T-helper 22 cell (primary cell): ENCODE results near the gene U2AF2.

ENCODE experiments used
- DNase-seq: peaks from one replicate; pipeline ENCODE4 v3.0.0-alpha.2; 2020; ENCODE audit warnings: low read depth

Gene U2AF2

DNA sequence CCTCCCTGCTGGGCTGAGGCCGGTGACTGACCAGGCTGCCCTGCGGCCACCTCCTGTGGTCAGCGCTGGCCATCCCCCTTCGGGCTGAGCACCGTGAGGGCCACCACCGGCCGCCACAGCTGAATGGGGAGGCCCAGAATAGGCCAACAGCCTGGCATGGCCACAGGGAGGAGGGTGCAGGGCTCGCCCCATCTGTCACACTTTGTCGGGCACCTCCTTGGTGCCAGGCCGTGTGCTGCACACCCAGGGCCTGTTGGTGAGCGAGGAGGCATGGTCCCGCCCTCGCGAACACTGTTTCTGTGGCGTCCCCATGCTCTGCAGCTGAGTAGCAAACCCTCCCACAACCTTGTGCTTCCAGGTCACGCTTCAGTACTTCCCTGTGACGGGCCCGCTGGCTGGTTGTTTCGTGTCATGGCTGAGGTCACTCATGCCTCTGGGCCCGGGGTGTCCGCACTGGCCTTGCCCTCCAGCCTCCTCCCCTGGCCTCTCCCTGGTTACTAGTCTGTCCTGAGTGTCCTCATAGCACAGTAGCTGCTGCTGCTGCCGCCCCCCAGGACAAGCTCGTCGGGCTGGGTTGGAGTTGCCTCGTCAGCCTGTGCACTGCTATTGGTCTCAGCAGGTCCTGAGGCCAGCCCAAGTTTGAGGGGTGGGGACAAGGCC is 35.4 kb downstream of the U2AF2 start:
- no peak for DNase-seq

DNA sequence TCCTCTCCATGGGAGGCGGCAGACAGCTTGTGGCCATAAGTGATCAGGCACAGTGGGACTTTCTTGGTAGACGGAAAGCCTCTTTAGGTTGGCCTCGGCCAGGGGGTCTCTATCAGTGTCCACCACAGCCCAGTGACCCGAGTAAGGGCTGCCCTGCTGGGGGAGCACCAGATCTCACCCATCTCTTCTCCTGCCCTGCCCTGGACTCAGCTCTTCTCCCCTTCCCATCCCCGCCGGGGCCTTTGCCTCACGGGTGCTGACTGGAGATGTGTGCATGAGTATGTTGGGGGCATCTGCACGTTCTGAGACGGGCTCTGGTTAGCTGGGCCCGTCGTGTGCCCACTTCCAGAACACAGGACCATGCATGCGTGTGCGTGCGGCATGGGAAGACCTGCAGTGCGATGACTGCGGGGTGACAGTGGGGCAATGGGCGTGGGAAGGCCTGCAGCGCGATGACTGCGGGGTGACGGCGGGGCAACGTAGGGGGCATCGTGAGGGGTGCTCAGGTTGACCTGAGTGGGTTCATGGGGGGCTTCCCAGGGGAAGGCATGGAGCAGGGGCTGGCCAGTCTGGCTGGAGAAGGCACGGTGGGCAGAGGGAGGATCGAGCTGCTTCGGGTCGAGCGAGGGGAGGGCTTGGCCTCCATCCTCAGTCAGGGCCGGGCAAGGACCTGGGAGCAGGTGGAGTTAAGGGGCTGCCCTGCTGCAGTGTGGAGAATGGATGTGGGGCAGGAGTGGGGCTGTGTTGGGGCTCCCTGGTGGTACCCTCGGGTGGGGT is 36.1 kb downstream of the U2AF2 start:
- no peak for DNase-seq

DNA sequence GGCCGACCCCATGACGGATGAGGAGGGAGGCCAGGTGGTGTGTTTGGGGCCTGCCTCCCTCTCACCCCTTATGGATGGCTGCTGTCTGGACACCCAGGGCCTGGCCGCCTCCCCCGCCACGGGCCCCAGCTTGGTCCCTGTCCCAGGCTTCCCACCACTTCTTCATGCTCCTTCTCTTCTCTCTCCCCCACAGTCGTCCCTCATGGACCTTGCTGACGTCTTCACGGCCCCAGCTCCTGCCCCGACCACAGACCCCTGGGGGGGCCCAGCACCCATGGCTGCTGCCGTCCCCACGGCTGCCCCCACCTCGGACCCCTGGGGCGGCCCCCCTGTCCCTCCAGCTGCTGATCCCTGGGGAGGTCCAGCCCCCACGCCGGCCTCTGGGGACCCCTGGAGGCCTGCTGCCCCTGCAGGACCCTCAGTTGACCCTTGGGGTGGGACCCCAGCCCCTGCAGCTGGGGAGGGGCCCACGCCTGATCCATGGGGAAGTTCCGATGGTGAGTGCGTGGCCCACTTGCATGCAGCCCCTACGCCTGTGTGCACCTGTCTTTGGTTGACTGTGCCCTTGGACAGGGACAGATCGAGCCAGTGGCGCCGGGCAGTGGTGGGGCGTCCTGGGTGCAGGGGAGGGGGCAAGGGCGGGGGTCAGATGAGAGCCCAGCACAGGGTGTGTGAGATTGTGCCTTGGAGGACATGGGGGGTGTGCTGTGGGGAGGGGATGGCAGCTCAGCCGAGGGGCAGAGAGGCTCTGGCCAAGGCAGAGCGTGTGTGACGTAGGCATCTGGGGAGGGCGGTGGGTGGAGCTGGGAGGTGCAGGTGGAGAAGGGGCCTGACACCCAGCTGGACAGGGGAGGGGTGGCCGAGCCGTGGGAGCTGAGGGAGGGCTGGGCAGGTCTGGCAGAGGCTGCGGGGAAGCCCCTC is 37.0 kb downstream of the U2AF2 start:
- no peak for DNase-seq

- no peak for DNase-seq
Observed at GRCh38 chr19:55692681-55693081, 37.8 kb downstream of the U2AF2 start.

GRCh38 chr19:55693336-55693974 is 38.6 kb downstream of the U2AF2 start:
- DNase-seq = no peak

- DNase-seq = no peak
Observed at GRCh38 chr19:55694241-55694655, 39.4 kb downstream of the U2AF2 start.

DNA sequence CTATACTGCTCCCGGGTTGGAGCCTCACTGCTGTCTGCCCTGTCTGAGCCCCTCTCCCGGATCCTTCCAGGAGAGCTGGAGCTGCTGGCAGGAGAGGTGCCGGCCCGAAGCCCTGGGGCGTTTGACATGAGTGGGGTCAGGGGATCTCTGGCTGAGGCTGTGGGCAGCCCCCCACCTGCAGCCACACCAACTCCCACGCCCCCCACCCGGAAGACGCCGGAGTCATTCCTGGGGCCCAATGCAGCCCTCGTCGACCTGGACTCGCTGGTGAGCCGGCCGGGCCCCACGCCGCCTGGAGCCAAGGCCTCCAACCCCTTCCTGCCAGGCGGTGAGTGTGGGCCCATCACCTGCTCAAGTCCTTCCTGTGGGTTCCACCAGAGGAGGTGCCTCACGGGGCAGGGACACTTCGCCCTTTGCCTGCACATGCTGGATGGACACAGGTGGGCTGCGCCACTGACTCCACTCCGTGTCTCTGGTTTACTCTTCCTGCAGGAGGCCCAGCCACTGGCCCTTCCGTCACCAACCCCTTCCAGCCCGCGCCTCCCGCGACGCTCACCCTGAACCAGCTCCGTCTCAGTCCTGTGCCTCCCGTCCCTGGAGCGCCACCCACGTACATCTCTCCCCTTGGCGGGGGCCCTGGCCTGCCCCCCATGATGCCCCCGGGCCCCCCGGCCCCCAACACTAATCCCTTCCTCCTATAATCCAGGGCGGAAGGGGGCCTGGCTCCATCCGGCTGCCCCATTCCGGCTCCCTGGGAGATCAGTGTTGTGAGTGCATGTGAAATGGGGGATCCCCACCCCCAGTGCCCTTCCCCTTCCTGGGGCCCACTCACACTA is 40.0 kb downstream of the U2AF2 start:
- no peak for DNase-seq

DNA sequence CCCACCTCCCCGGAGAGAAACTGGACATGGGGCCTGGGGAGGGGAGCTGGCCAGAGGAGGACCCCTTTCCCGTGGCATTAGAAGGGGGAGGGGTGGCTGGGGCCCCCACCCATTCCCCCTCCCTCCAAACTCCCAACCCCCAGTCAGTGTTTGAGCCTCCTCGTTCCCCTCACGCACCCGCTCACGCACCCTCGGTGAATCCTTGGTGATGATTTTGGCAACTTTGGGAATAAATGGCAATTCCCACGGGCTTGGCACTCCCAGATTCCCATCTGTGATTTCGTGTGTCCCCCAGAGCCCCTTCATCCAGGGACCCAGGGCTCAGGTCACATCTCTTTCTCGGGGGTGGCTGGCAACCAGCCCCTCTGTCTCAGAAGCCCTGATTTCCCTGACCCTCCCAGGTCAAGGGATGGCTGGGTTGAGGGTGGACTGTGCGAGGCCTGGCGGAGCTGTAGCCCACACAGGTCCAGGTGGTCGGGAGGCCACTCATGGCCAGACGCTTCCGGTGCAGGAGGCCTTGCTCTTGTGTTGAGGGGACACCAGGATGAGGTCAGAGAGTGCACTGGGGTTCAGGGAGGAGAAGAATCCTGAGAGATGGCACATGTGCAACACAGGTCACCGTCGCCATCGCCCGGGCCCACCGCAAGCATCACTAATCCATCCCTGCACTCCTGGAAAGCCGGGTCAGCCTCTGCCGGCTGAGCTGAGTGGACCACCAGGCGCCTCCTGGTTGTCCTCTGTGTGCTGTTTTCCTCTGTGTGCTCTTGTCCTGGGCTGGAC is 40.9 kb downstream of the U2AF2 start:
- DNase-seq = no peak

DNA sequence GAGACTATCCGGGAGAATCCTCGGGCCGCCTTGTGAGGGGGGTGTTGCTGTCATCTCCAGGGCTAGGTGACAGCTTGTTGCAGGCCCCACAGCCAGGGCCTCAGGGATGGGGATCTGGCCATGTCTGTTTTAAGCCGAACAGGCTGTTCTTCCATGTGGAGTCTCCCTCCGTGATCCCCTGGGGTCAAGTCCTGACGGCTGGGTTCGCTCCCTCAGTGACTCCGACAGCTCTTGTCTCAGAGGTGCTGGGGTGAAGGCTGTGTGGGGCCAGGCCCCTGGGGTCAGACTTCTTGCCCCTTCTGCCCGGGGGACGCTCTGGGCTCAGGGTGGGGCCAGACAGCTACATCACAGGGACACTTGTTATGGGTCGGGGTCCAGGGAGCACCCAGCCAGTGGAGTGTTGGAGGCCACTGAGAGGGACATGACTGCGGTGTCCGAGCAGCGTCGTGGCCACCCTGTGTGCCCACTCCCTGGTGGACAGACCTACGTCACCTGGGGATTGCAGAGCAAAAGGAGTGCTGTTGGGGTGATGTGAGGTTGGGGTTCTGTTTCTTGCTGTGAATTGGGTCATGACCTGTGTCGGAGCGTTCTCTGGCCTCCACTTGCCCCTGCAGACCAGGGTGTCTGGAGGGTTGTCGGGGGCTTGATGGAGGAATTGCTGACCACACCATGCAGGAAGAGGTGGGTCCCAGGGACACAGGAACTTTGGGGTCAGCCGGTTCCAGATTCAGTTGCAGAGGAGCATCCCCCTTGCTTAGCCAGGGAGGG is 41.6 kb downstream of the U2AF2 start:
- DNase-seq = no peak

DNA sequence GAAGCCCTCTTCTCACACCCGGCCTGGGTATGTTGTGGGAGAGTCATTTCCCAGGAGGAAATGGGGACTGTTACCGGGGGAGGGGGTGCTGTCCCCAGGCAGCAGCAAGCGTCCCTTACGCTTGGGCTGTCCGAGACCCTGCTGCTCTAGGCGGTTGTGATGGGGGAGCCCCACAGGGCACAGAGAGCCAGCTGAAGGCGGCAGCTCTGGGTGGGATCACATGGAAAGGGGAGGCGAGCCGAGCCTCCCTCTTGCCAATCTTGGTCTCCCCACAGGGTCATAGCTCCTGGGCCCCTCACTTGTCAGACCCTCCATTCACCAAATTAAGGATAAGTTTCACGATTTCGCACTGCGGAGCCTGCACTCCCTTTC is 42.2 kb downstream of the U2AF2 start:
- no peak for DNase-seq

- DNase-seq = no peak
Observed at GRCh38 chr19:55697698-55698097, 42.9 kb downstream of the U2AF2 start.

GRCh38 chr19:55698256-55698655 is 43.4 kb downstream of the U2AF2 start:
- no peak for DNase-seq

DNA sequence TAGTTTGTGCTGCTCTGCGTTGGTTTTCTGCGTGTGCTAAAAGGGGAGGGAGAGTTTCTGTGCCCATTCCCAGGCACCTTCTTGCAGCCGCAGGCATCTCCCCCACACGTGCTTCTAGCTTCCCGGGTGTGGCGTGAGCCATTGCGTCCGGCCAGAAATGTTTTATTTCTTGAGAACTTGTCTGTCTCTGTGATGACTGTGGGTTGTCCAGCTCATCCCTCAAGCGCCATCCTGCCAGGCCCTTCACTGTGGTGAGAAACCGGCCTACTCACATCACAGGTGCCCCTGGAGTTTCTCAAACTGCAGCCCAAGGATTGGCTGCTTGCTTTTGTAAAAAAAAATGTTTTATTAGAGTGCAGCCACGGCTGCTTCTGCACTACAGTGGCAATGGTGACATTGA is 44.4 kb downstream of the U2AF2 start:
- no peak for DNase-seq

DNA sequence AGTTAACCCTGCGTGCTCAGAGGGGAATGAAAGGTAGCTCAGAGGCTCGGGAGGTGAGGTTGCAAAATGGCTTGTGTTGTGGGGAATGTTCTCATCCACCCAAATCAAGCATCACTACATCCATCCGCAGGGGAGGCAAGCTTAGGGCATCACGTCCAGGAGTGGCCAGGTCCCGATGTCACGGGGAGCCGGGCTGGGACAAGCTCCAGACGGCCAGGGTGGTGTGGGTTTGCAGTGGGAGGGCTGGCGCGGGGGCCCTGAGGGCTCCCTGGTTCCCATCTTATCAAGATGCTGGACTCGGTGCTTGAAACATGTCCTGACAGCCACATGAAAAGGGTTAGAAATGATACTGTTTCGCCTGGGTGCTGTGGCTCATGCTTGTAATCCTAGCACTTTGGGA is 46.0 kb downstream of the U2AF2 start:
- DNase-seq = no peak

- no peak for DNase-seq
Observed at GRCh38 chr19:55702131-55702627, 47.3 kb downstream of the U2AF2 start.

- no peak for DNase-seq
Observed at GRCh38 chr19:55703790-55704215, 49.0 kb downstream of the U2AF2 start.

DNA sequence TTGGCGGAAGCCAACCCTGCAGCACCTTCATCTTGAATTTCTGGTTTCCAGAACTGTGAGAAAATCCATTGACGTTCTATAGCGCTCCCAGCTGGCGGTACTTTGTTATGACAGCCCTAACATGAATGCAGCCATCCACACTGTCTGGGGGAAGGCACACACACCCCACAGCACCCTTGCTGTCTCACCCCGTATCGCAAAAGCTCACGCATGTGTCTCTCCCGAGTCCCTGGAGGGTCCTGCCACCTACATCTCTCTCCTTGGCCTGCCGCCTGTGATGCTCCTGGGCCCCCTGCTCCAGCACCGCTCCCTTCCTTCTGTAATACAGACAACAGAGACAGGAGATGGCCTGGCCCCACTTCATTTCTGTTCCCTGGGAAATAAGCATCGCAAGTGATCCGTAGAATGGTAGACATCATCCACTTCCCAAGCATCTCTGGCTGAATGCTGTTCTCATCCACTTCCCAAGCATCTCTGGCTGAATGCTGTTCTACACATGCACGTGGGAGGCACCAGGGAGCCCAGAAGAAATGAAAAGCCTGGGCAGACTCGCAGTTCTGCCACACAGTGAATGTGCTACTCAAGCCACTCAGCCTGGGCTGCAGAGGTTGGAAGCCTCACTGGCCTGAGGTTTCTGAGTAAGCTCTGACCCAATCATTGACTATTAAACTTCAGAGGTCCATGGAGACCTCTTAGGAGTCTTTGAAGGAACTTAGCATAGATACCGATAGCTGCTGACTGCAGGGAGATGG is 49.8 kb downstream of the U2AF2 start:
- DNase-seq = no peak

DNA sequence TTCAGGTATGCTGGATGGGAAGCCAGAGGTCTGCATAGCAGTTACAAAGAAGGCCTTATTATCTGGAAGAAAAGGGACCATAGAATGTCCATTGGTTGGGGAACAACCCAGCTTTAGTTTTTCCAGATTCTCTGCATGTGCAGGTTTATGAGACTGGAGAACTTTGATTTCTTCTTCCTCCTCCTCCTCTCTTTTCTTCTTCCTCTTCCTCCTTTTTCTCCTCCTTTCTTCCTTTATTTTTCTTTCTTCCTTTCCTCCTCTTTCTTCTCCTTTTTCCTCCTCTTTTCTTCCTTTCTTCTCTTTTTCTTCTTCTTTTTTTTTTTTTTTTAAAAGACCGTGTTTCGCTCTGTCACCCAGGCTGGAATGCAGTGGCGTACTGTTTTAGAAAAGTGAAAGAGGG is 51.1 kb downstream of the U2AF2 start:
- no peak for DNase-seq

DNA sequence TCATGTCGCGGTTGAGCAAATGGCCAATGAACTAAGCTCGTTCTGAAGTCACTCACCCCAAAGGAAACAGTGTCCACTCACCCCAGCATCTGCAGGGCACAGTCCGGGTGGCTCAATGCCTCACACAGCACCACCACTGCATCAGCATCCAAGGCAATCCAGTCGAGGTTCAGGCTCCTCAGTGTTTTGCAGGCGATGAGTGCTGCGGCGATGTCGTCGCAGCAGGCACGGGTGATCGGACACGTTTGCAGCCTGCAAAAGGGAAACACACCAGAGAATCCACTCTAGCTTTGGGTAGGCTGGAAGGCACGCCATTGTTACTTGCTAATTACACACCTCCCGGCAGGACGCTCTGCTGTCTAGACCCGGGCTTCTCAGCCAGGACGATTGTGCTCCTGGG is 56.9 kb downstream of the U2AF2 start:
- DNase-seq = no peak
